NCI-H82 treated with DMSO at 0.1 percent for 48 hours (cell line): ENCODE data around the gene RIPK4.
"Not testable (repeated sequence)": the region's sequence is repeated elsewhere in the genome, so short reads cannot be mapped to it uniquely, and the experiment has no call there.

Experiments
- DNase-seq: peaks from one replicate; lab custom pipeline; 2025; ENCODE audit not compliant: unreplicated experiment; lab: John Stamatoyannopoulos, UW

RIPK4 gene

GRCh38 chr21:41796476-41797080 is 29.7 kb upstream of the RIPK4 start:
- no peak for DNase-seq

GRCh38 chr21:41795726-41796125 is 28.9 kb upstream of the RIPK4 start:
- no peak for DNase-seq

- DNase-seq: no peak
Measured at GRCh38 chr21:41794600-41794999, 27.7 kb upstream of the RIPK4 start.

DNA sequence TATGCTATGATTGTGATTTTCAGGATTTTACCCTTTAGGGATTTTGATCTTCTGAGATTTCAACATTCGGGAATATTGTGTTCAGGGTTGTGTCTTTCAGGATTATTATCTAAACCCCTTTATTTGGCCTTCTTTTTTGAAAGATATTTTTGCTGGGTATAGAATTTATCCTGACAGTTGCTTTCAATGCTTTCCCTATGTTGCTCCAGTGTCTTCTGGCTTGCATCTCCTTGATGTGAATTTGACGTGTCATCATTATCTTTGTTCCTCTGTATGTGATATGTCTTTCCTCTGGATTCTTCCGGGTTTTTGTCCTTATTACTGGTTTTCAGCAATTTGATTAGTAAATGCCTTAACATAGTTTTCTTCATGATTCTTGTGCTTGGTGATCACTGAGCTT is 25.9 kb upstream of the RIPK4 start:
- DNase-seq: no peak

GRCh38 chr21:41786509-41786987 is 19.7 kb upstream of the RIPK4 start:
- no peak for DNase-seq

DNA sequence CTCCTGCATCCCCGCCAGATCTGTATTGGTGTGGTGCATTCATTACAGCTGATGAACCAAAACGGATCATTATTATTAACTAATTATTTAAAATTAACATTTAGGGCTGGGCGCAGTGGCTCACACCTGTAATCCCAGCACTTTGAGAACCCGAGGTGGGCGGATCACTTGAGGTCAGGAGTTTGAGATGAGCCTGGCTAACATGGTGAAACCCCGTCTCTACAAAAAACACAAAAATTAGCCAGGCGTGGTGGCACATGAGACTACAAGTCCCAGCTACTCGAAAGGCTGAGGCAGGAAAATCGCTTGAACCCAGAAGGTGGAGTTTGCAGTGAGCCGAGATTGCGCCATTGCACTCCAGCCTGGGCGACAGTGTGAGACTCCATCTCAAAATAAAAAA is 18.4 kb upstream of the RIPK4 start:
- not testable (repeated sequence) for DNase-seq

GRCh38 chr21:41784456-41785102 is 17.7 kb upstream of the RIPK4 start:
- no peak for DNase-seq

- DNase-seq: no peak
Measured at GRCh38 chr21:41783476-41784180, 16.8 kb upstream of the RIPK4 start.

- no peak for DNase-seq
Measured at GRCh38 chr21:41781050-41781410, 14.2 kb upstream of the RIPK4 start.

DNA sequence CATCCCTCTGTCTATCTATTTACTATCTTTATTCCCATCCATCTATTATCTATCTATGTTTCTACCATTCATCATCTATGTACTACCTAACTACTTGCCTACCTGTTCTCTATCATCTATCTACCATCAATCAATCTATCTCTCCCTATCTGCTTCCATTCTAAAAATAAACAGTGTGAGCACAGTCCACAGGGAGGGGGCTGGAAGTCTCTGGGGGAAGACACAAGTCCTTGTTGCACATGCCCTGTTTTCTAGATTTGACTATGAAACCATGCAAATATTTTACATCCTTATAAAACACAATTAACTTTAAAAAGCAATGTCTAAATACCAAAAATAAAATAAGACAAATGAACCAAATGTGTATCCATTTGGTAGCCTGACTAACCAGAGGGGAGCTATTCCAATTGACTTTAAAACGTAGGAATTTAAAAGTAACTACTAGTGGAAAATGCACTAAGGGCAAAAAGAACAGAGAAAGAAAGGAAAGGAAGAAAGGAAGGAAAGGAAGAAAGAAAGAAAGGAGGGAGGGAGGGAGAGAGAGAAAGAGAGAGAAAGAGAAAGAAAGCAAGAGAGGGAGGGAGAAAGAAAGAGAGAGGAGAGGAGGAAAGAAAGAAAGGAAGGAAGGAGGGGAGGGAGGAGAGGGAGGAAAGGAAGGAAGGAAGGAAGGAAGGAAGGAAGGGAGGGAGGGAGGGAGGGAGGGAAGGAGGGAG is 13.6 kb upstream of the RIPK4 start:
- DNase-seq: no peak

DNA sequence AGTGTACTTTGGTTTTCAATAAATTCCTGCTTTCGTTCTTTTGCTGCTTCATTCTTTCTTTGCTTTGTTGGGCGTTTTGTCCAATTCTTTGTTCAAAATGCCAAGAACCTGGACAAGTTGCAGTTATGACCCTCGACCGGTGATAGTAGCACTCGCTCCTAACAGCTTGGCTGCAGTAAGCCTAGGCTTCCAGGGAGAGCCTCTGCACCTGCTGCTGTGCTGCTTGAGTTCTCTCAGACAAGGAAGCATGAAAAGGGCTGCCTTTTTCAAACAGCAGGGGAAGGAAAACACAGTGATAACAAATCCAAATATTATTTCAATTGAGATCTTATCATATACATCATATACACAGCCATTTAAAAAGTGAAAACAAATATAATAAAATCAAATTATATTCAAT is 12.8 kb upstream of the RIPK4 start:
- DNase-seq: no peak

DNA sequence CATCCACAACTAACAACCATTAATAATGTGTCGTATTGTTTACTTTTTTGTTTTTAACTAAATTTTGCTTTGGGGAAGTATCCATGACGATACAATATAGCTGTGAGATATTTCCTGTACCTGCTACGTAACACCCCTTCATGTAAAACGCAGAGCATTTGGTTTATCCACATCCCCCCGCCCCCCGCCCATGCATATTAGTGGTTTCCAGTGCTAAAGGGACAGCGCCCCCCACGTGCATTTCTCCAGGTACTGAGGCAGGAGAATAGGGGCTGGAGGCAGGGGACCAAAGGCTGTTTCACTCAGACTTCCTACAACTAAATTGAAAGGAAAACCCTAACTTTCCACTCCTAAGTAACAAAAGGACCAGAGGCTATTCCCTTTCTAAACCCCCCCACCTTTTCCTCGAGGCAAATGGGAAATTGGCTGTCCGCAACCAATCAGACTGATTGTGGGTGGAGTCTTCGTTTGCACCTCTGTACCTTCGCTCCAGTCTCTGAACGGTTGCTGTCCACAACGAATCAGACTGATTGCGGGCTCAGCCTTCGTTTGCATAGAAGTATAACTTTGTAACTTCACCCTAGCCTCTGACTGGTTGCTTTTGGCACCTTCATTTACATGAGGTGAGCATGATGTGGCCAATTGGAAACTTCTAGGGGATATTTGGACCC is 12.2 kb upstream of the RIPK4 start:
- DNase-seq: peak; percentile 52

GRCh38 chr21:41777951-41778815 is 11.3 kb upstream of the RIPK4 start:
- peak; percentile 49 for DNase-seq

DNA sequence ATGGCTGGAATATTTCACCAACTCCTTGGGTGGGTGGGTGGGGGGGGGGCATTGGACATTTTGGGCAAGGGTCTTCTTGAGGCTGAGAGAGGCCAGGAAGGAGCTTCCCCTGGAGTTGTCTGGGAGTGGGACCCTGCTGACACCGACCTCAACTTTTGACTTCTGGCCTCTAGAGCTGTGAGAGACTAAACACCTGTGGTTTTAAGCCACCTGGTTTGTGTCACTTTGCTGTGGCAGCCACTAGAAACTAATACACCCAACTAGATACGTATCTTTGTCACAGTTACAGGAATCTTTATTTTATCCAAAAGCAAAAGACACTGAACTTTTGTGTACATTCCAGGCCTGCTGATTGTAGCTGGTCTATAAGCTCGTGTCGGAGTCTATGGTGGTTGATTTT is 9.9 kb upstream of the RIPK4 start:
- no peak for DNase-seq

DNA sequence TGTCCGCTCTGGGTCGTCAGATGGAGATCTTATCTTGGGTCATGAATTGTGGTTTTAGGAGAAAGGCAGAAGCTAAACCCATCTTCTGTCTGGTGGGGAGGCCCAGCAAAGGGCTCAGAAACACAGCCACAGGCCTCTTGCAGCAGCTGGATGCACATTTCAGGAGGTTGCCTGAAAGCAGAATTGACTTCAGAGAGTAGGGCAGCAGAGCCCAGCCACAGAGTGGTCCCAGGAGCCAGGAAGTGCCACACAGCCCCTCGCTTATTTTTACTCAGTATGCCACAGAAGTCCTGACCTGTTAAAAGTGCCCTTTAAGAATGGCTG is 8.3 kb upstream of the RIPK4 start:
- DNase-seq: no peak

GRCh38 chr21:41774467-41775148 is 7.8 kb upstream of the RIPK4 start:
- DNase-seq: no peak

GRCh38 chr21:41772351-41773080 is 5.7 kb upstream of the RIPK4 start:
- no peak for DNase-seq

- no peak for DNase-seq
Measured at GRCh38 chr21:41771625-41771945, 4.7 kb upstream of the RIPK4 start.

GRCh38 chr21:41770901-41771624 is 4.2 kb upstream of the RIPK4 start:
- DNase-seq: no peak
